HepG2 (cell line): ENCODE results near the gene PRR19. TPM values are rescaled to one million over a fixed set of nuclear protein-coding genes. Genes with fewer than 3 reads are reported as not detected.

Experiments used
- ATAC-seq: fragments of 200-7000 bp; cut with Tn5 transposase; 3 replicates; pipeline ENCODE4 v1.9.1; 2020; ENCODE audit warnings: mild to moderate bottlenecking, moderate library complexity
- BruUV-seq: library from RNA; stranded (reverse); fragments of 400-500 nt; replicated peaks from 2 replicates; lab custom pipeline; 2021; lab: Mats Ljungman, UMichigan
- CTCF ChIA-PET: fragments of 300-600 bp; formaldehyde crosslinking; extraction: SDS; loops from one replicate; lab custom pipeline; 2021; ENCODE audit warnings: low total read pairs, inconsistent platforms, low intra/inter-chr PET ratio; lab: Yijun Ruan, JAX
- POLR2A ChIA-PET: fragments of 350-600 bp; sonication (Branson Sonifier 250); formaldehyde crosslinking; loops from one replicate; lab custom pipeline; 2020; ENCODE audit warnings: antibody characterized with exemption, inconsistent platforms; lab: Yijun Ruan, JAX
- DNase-seq: peaks from one replicate; pipeline ENCODE4 v3.0.0-alpha.2; 2015; ENCODE audit warnings: low spot score
- FAIRE-seq: peaks from 3 replicates; lab custom pipeline; 2011; peaks lifted over from hg19 to GRCh38; lab: Jason Lieb, UNC
- H2AFZ ChIP-seq: one replicate; pipeline ENCODE4 v1.6.1; 2011; ENCODE audit warnings: low read length, inconsistent platforms
- H3K27ac ChIP-seq: fragments of 300-600 bp; 3 replicates; pipeline ENCODE4 v1.8.0; 2011; ENCODE audit warnings: mixed run types, mild to moderate bottlenecking, mixed read lengths, low read length, inconsistent platforms; ENCODE audit not compliant: insufficient read depth; ENCODE audit errors: extremely low read length
- H3K27me3 ChIP-seq, 2 experiments: fragments of 200-600 bp in 1 of 2; 2 replicates in 1 of 2; 3 replicates in 1 of 2; pipeline versions ENCODE4 v1.6.0 to v1.8.0; 2011; ENCODE audit warnings: low read length in 2 of 2, mild to moderate bottlenecking in 2 of 2, moderate library complexity in 2 of 2, inconsistent platforms in 1 of 2; ENCODE audit not compliant: insufficient read depth in 2 of 2, control insufficient read depth in 1 of 2
- H3K36me3 ChIP-seq, 2 experiments: fragments of 200-600 bp in 1 of 2; replicated peaks in 1 of 2; 2 replicates in 1 of 2; 3 replicates in 1 of 2; pipeline versions ENCODE4 v1.5.1 to v1.8.0; 2011; ENCODE audit warnings: low read length in 2 of 2, inconsistent platforms in 1 of 2; ENCODE audit not compliant: insufficient read depth in 2 of 2, control insufficient read depth in 1 of 2
- H3K4me1 ChIP-seq: 2 replicates; pipeline ENCODE4 v1.5.1; 2012; ENCODE audit warnings: low read length, inconsistent platforms; ENCODE audit not compliant: insufficient read depth
- H3K4me2 ChIP-seq: 2 replicates; pipeline ENCODE4 v1.6.0; 2011; ENCODE audit warnings: low read depth, low read length, inconsistent platforms
- H3K4me3 ChIP-seq, 3 experiments: fragments of 200-600 bp in 1 of 3; sonication (generic), shearing (Covaris generic) in 1 of 3; replicated peaks in 1 of 3; 2 replicates each; pipeline ENCODE4 v1.5.1; 2011 to 2016; ENCODE audit warnings: low read length in 3 of 3, inconsistent platforms in 2 of 3, low read depth in 2 of 3, mild to moderate bottlenecking in 2 of 3, control low read depth in 1 of 3, mixed read lengths in 1 of 3; ENCODE audit not compliant: insufficient read depth in 1 of 3
- H3K79me2 ChIP-seq: one replicate; pipeline ENCODE4 v1.6.1; 2011; ENCODE audit warnings: low read length, inconsistent platforms; ENCODE audit not compliant: insufficient read depth
- H3K9ac ChIP-seq: 2 replicates; pipeline ENCODE4 v1.6.0; 2011; ENCODE audit warnings: mild to moderate bottlenecking, low read depth, low read length, inconsistent platforms; ENCODE audit not compliant: insufficient read depth
- H3K9me3 ChIP-seq: 2 replicates; pipeline ENCODE4 v1.5.1; 2012; ENCODE audit warnings: mild to moderate bottlenecking, low read length
- H4K20me1 ChIP-seq: 2 replicates; pipeline ENCODE4 v1.6.0; 2011; ENCODE audit warnings: inconsistent platforms, mild to moderate bottlenecking, low read length, moderate library complexity; ENCODE audit not compliant: insufficient read depth
- ETV5 ChIP-seq: IDR thresholded peaks from 2 replicates; pipeline ENCODE4 v1.6.1; 2018; ENCODE audit warnings: missing biosample characterization, missing genetic modification reagents, inconsistent platforms, borderline replicate concordance
- FIP1L1 ChIP-seq: fragments of 200-400 bp; formaldehyde crosslinking; IDR thresholded peaks from 2 replicates; pipeline ENCODE4 v1.6.1; 2018; ENCODE audit warnings: low read depth, mild to moderate bottlenecking, low read length, moderate library complexity, borderline replicate concordance; ENCODE audit not compliant: insufficient read depth
- FOXJ3 ChIP-seq: sonication (generic); formaldehyde crosslinking; IDR thresholded peaks from 2 replicates; pipeline ENCODE4 v1.4.0; 2020; ENCODE audit warnings: missing genetic modification reagents, mild to moderate bottlenecking, borderline replicate concordance
- KDM2A ChIP-seq: sonication (generic); formaldehyde crosslinking; IDR thresholded peaks from 2 replicates; pipeline ENCODE4 v1.4.0; 2020; ENCODE audit warnings: low read depth, missing genetic modification reagents, borderline replicate concordance
- POLR2G ChIP-seq: fragments of 200-400 bp; formaldehyde crosslinking; IDR thresholded peaks from 2 replicates; pipeline ENCODE4 v1.6.1; 2018; ENCODE audit warnings: mild to moderate bottlenecking, low read depth, low read length, moderate library complexity
- SAP130 ChIP-seq: IDR thresholded peaks from 2 replicates; pipeline ENCODE4 v1.6.1; 2016; ENCODE audit warnings: low read depth
- ZBTB7B ChIP-seq: sonication (generic); formaldehyde crosslinking; IDR thresholded peaks from 2 replicates; pipeline ENCODE4 v1.4.0; 2020; ENCODE audit warnings: missing genetic modification reagents
- ZFX ChIP-seq: sonication (generic); formaldehyde crosslinking; IDR thresholded peaks from 2 replicates; pipeline ENCODE4 v1.4.0; 2020; ENCODE audit warnings: mild to moderate bottlenecking, low read depth, missing genetic modification reagents, moderate library complexity
- ZSCAN20 ChIP-seq: sonication (generic); formaldehyde crosslinking; IDR thresholded peaks from 2 replicates; pipeline ENCODE4 v1.4.0; 2020; ENCODE audit warnings: missing genetic modification reagents, mild to moderate bottlenecking, borderline replicate concordance
- WGBS: methylation state at CpG from one replicate; pipeline ENCODE4 v1.1.6; 2017; ENCODE audit warnings: low lambda C conversion rate; 5-methylcytosine and 5-hydroxymethylcytosine counted together
- in situ Hi-C: cut with HindIII; loops from 2 replicates; pipeline ENCODE4 v1.10.0; 2017; ENCODE audit warnings: low pct_unique_long_range_greater_than_20kb; ENCODE audit not compliant: extremely low pct_ligation_motif_present
- intact Hi-C: fragments of 100-400 bp; cut with micrococcal nuclease; formaldehyde crosslinking; loops from one replicate; pipeline ENCODE4 v1.10.0; 2022; ENCODE audit not compliant: unreplicated experiment
- polyA plus RNA-seq, 8 experiments: library from polyadenylated mRNA; depleted of rRNA in 3 of 8; stranded (reverse) in 7 of 8; unstranded in 1 of 8; fragments of >200 nt; fragmentation: Illumina TruSeq in 4 of 8; extraction: Trizol in 4 of 8; gene quantifications; 2 replicates each; pipeline versions ENCODE4 v1.2.1 to v1.2.3, GENCODE V29; 2011 to 2016; ENCODE audit warnings: low read depth in 4 of 8, missing spikeins in 1 of 8, mixed read lengths in 1 of 8; ENCODE audit not compliant: insufficient read depth in 1 of 8
- total RNA-seq, 5 experiments: library from RNA; depleted of rRNA; stranded (reverse); fragments of >200 nt; fragmentation: Illumina TruSeq; extraction: Trizol; gene quantifications; 2 replicates each; pipeline ENCODE4 v1.2.3, GENCODE V29; 2016; ENCODE audit warnings: low read depth in 1 of 5
- TF ChIP-seq, protein P1 (sequence below): sonication (generic); formaldehyde crosslinking; IDR thresholded peaks from 2 replicates; pipeline ENCODE4 v1.5.1; 2020; ENCODE audit warnings: mild to moderate bottlenecking, missing genetic modification reagents, moderate library complexity
- TF ChIP-seq, protein P2 (sequence below): sonication (generic); formaldehyde crosslinking; IDR thresholded peaks from 2 replicates; pipeline ENCODE4 v1.4.0; 2020; ENCODE audit warnings: missing genetic modification reagents

PRR19 gene
- total and polyA plus RNA-seq, 2 of the 13 experiments (the other 11 are each of a cell fraction or from before 2014, with no cell fraction given), result 0.21 to 0.33 TPM

DNA sequence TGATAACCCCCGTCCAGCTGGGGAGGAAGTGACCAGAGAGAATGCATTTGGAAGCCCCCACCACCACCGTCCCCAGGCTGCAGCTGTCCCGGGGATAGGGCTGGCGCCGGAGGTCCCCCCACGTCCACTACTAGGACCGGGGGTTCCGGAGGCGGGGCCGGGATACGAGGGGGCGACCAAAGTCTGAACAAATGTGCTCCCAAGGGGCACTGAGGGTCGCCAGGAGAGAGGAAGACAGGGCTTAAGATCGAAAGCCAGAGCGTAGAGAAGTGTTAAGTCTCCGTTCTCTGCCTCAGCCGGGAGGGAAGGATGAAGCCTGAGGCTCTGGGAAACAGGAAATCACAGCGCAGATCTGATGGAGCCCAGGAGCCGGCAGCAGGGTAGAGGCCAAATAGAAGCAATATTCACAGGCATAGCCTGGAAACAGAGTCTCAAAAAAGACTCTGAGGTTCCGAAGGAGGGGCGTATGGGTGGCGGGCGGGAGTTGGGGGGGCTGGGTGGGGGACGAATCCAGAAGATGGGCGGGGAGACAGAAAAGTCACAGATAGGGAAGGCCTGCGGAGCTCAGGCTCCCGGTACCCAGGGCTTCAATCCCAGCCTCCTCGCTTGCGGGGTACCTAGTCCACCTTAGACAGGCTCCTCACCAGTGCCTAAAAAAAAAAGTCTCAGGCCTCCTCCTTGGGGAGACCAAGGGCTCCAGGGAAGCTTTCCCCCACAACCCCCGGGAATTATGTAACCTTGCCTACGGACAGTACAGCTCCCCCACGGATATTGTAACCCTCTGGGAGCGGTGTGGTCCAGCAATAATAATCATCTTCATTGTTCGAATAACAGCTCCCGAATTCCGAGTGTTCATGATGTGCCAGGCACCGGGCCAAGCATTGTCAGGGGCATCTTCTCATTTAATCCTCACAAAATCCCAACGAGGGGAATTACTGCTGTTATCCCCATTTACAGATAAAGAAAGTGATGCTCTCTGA is 45.9 kb upstream of the PRR19 start:
- no peak for DNase-seq
- H3K4me3 ChIP-seq, result peak overlapping the region; percentile 64 to 99 (median 94)
- peak overlapping the region; percentile 59; the same call in 1 of the 2 replicates for H3K9ac ChIP-seq
- FAIRE-seq, result no peak
- intact Hi-C loops (loop anchor here (1.0 kb wide), 1 partner anchor 12 kb away; no protein-coding TSS in a partner anchor), in situ Hi-C loops (no loop called here)
- no TSS peak for BruUV-seq
- 2% methylated on average over 23 of the region's 38 CpGs for WGBS
- peak overlapping the region; percentile 93 for H3K4me2 ChIP-seq
- H3K27ac ChIP-seq, result peak overlapping the region; percentile 51
- no peaks in the 10 kb centered on the region for H3K9me3 ChIP-seq
- peak; percentile 29 for ATAC-seq
- H3K36me3 ChIP-seq, result peaks cover 0 to 6% of the 10 kb centered on the region in 2 experiments; a peak in 1 of 5 replicates
- CTCF ChIA-PET, result interaction anchor here (1.0 kb wide), 1 partner anchor 34 kb away, joined by 3 read pairs; no protein-coding TSS in a partner anchor
- H3K79me2 ChIP-seq, result peaks cover 30% of the 10 kb centered on the region
- H3K4me1 ChIP-seq, result peaks cover 55% of the 10 kb centered on the region
- H4K20me1 ChIP-seq, result peaks cover 21% of the 10 kb centered on the region
- peak overlapping the region; percentile 15 for H2AFZ ChIP-seq
- POLR2A ChIA-PET, result interaction anchor here (0.6 to 2.5 kb wide), 6 partner anchors 9 to 39 kb away, joined by 3 to 14 read pairs (median 12); partner anchors contain the start of gene GSK3A
- H3K27me3 ChIP-seq, result no peaks in the 10 kb centered on the region; a peak in 1 of 5 replicates
- TF ChIP-seq ZBTB7B (CRISPR knock-in tag) (peak; percentile 78), FOXJ3 (CRISPR knock-in tag) (no peak), ZSCAN20 (CRISPR knock-in tag) (0 out of 2 replicates have a peak, but pooled peaks have one; percentile 29), FIP1L1 (no peak), ETV5 (CRISPR knock-in tag) (0 out of 2 replicates have a peak, but pooled peaks have one; percentile 32), SAP130 (CRISPR knock-in tag) (peak; percentile 16; the same call in 1 of the 2 replicates), POLR2G (0 out of 2 replicates have a peak, but pooled peaks have one; percentile 3), KDM2A (CRISPR knock-in tag) (peak; percentile 49; the same call in 1 of the 2 replicates), ZFX (CRISPR knock-in tag) (0 out of 2 replicates have a peak, but pooled peaks have one; percentile 34)
- TF ChIP-seq, protein P1, sequence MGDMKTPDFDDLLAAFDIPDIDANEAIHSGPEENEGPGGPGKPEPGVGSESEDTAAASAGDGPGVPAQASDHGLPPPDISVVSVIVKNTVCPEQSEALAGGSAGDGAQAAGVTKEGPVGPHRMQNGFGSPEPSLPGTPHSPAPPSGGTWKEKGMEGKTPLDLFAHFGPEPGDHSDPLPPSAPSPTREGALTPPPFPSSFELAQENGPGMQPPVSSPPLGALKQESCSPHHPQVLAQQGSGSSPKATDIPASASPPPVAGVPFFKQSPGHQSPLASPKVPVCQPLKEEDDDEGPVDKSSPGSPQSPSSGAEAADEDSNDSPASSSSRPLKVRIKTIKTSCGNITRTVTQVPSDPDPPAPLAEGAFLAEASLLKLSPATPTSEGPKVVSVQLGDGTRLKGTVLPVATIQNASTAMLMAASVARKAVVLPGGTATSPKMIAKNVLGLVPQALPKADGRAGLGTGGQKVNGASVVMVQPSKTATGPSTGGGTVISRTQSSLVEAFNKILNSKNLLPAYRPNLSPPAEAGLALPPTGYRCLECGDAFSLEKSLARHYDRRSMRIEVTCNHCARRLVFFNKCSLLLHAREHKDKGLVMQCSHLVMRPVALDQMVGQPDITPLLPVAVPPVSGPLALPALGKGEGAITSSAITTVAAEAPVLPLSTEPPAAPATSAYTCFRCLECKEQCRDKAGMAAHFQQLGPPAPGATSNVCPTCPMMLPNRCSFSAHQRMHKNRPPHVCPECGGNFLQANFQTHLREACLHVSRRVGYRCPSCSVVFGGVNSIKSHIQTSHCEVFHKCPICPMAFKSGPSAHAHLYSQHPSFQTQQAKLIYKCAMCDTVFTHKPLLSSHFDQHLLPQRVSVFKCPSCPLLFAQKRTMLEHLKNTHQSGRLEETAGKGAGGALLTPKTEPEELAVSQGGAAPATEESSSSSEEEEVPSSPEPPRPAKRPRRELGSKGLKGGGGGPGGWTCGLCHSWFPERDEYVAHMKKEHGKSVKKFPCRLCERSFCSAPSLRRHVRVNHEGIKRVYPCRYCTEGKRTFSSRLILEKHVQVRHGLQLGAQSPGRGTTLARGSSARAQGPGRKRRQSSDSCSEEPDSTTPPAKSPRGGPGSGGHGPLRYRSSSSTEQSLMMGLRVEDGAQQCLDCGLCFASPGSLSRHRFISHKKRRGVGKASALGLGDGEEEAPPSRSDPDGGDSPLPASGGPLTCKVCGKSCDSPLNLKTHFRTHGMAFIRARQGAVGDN (CRISPR knock-in tag), result 0 out of 2 replicates have a peak, but pooled peaks have one; percentile 26
- TF ChIP-seq, protein P2, sequence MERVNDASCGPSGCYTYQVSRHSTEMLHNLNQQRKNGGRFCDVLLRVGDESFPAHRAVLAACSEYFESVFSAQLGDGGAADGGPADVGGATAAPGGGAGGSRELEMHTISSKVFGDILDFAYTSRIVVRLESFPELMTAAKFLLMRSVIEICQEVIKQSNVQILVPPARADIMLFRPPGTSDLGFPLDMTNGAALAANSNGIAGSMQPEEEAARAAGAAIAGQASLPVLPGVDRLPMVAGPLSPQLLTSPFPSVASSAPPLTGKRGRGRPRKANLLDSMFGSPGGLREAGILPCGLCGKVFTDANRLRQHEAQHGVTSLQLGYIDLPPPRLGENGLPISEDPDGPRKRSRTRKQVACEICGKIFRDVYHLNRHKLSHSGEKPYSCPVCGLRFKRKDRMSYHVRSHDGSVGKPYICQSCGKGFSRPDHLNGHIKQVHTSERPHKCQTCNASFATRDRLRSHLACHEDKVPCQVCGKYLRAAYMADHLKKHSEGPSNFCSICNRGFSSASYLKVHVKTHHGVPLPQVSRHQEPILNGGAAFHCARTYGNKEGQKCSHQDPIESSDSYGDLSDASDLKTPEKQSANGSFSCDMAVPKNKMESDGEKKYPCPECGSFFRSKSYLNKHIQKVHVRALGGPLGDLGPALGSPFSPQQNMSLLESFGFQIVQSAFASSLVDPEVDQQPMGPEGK (CRISPR knock-in tag), result peak; percentile 72
